Cardiac muscle cell (in vitro differentiated cells and primary cell): ENCODE data around the gene CD79A. TPM values are rescaled to one million over a fixed set of nuclear protein-coding genes. Genes with fewer than 3 reads are reported as not detected.

Experiments
- DNase-seq, 2 donors: peaks; one replicate each; pipeline versions ENCODE4 v3.0.0 to v3.0.0-alpha.2; 2010 to 2017; ENCODE audit warnings: low read depth in 1 of 2, low spot score in 1 of 2
- H3K27ac ChIP-seq: fragments of 200-600 bp; sonication (generic); 2 replicates; pipeline ENCODE4 v1.5.1; 2016
- H3K27me3 ChIP-seq: fragments of 200-600 bp; sonication (generic); 2 replicates; pipeline ENCODE4 v1.6.0; 2016; ENCODE audit warnings: control low read depth
- H3K36me3 ChIP-seq: fragments of 200-600 bp; sonication (generic); 2 replicates; pipeline ENCODE4 v1.5.1; 2016; ENCODE audit warnings: control low read depth
- H3K4me1 ChIP-seq: fragments of 200-600 bp; sonication (generic); 2 replicates; pipeline ENCODE4 v1.8.1; 2017; ENCODE audit warnings: low read depth, mild to moderate bottlenecking, mixed run types
- H3K4me3 ChIP-seq: fragments of 200-600 bp; sonication (generic); 2 replicates; pipeline ENCODE4 v1.5.1; 2016; ENCODE audit warnings: mild to moderate bottlenecking
- H3K9me3 ChIP-seq: fragments of 200-600 bp; sonication (generic); 2 replicates; pipeline ENCODE4 v1.5.1; 2017; ENCODE audit warnings: low read depth, mild to moderate bottlenecking, control low read depth
- CTCF ChIP-seq: IDR thresholded peaks from 2 replicates; pipeline ENCODE4 v1.5.1; 2012; ENCODE audit warnings: low read depth, mild to moderate bottlenecking, low read length
- polyA plus RNA-seq: library from polyadenylated mRNA; unstranded; fragments of >200 nt; fragmentation: Nextera tagmentation; extraction: Ambion mirVana; gene quantifications from 2 replicates; pipeline ENCODE4 v1.2.1, GENCODE V29; 2016
- total RNA-seq: library from RNA; depleted of rRNA; stranded (reverse); fragments of >200 nt; gene quantifications from 2 replicates; pipeline ENCODE4 v1.2.3, GENCODE V29; 2016

CD79A gene
- total and polyA plus RNA-seq, 2 experiments from 2014 or later, result 0.24 TPM; not detected in 1

GRCh38 chr19:41926028-41926762, 49.1 kb downstream of the CD79A start:
- Histone ChIP-seq H3K36me3 (no peaks in the 10 kb centered on the region), H3K9me3 (no peaks in the 10 kb centered on the region), H3K4me3 (no peak overlapping the region), H3K4me1 (no peaks in the 10 kb centered on the region), H3K27me3 (peaks cover 98% of the 10 kb centered on the region), H3K27ac (no peak overlapping the region)
- no peak for DNase-seq
- no peak for TF ChIP-seq CTCF

GRCh38 chr19:41926763-41927496, 49.9 kb downstream of the CD79A start:
- Histone ChIP-seq H3K4me1 (no peaks in the 10 kb centered on the region), H3K4me3 (no peak overlapping the region), H3K9me3 (no peaks in the 10 kb centered on the region), H3K27ac (no peak overlapping the region), H3K36me3 (no peaks in the 10 kb centered on the region), H3K27me3 (peaks cover 98% of the 10 kb centered on the region)
- TF ChIP-seq CTCF, result no peak
- no peak for DNase-seq

- DNase-seq, result no peak
- Histone ChIP-seq H3K4me1 (no peaks in the 10 kb centered on the region), H3K27ac (no peak overlapping the region), H3K4me3 (peak overlapping the region; percentile 42), H3K27me3 (peaks cover 98% of the 10 kb centered on the region), H3K36me3 (no peaks in the 10 kb centered on the region), H3K9me3 (no peaks in the 10 kb centered on the region)
- TF ChIP-seq CTCF, result no peak
Measured at GRCh38 chr19:41927497-41928192, 50.6 kb downstream of the CD79A start.

GRCh38 chr19:41928221-41928683, 51.2 kb downstream of the CD79A start, which contains the start of gene ERFL:
ERFL (minus strand) TSS chr19:41928449; CDS start chr19:41912919, 15,530 bp downstream.
- Histone ChIP-seq H3K9me3 (no peaks in the 10 kb centered on the region), H3K27me3 (peaks cover 98% of the 10 kb centered on the region), H3K4me1 (no peaks in the 10 kb centered on the region), H3K27ac (no peak within 1 kb of the TSS), H3K4me3 (peak within 1 kb of the TSS; percentile 42), H3K36me3 (no peaks in the 10 kb centered on the region)
- DNase-seq, result no peak
- no peak for TF ChIP-seq CTCF

GRCh38 chr19:41928754-41929535, 51.9 kb downstream of the CD79A start:
- Histone ChIP-seq H3K27me3 (peaks cover 100% of the 10 kb centered on the region), H3K4me1 (no peaks in the 10 kb centered on the region), H3K4me3 (peak overlapping the region; percentile 42), H3K36me3 (no peaks in the 10 kb centered on the region), H3K9me3 (no peaks in the 10 kb centered on the region), H3K27ac (no peak overlapping the region)
- no peak for DNase-seq
- TF ChIP-seq CTCF, result no peak
